ENCODE measurements around the gene C20orf202.

The C20orf202 gene

GRCh38 chr20:1166948-1167720 lies 36.1 kb upstream of the C20orf202 start:
- TF ChIP-seq MAX (IDR thresholded peaks at IDR 0.05; ENCODE audit: low read depth, low read length) (no peak), MYC (IDR thresholded peaks at IDR 0.05; ENCODE audit: low read depth, low read length) (no peak), POLR2A (IDR thresholded peaks at IDR 0.05; ENCODE audit: extremely low read depth, insufficient read length) (no peak), CTCF (IDR thresholded peaks at IDR 0.05; ENCODE audit: low read depth, low read length) (no peak)
- no peak for DNase-seq (ENCODE audit: low read depth)
- no peak overlapping the region for H3K4me3 ChIP-seq (ENCODE audit: low read depth, low read length)

- no peak overlapping the region for H3K4me3 ChIP-seq (ENCODE audit: low read depth, low read length)
- TF ChIP-seq MAX (IDR thresholded peaks at IDR 0.05; ENCODE audit: low read depth, low read length) (no peak), POLR2A (IDR thresholded peaks at IDR 0.05; ENCODE audit: extremely low read depth, insufficient read length) (no peak), CTCF (IDR thresholded peaks at IDR 0.05; ENCODE audit: low read depth, low read length) (no peak), MYC (IDR thresholded peaks at IDR 0.05; ENCODE audit: low read depth, low read length) (no peak)
- no peak for DNase-seq (ENCODE audit: low read depth)
These were observed 34.0 kb upstream of the C20orf202 start for GRCh38 chr20:1169224-1169623.

GRCh38 chr20:1171461-1172093 lies 31.7 kb upstream of the C20orf202 start:
- TF ChIP-seq MYC (IDR thresholded peaks at IDR 0.05; ENCODE audit: low read depth, low read length): no peak
- TF ChIP-seq CTCF (IDR thresholded peaks at IDR 0.05; ENCODE audit: low read depth, low read length): no peak
- no peak for TF ChIP-seq POLR2A (IDR thresholded peaks at IDR 0.05; ENCODE audit: extremely low read depth, insufficient read length)
- no peak for TF ChIP-seq MAX (IDR thresholded peaks at IDR 0.05; ENCODE audit: low read depth, low read length)
- DNase-seq (ENCODE audit: low read depth): peak; percentile 59
- no peak overlapping the region for H3K4me3 ChIP-seq (ENCODE audit: low read depth, low read length)

- H3K4me3 ChIP-seq (ENCODE audit: low read depth, low read length): no peak overlapping the region
- no peak for TF ChIP-seq POLR2A (IDR thresholded peaks at IDR 0.05; ENCODE audit: extremely low read depth, insufficient read length)
- no peak for TF ChIP-seq MYC (IDR thresholded peaks at IDR 0.05; ENCODE audit: low read depth, low read length)
- no peak for TF ChIP-seq CTCF (IDR thresholded peaks at IDR 0.05; ENCODE audit: low read depth, low read length)
- TF ChIP-seq MAX (IDR thresholded peaks at IDR 0.05; ENCODE audit: low read depth, low read length): no peak
- DNase-seq (ENCODE audit: low read depth): no peak
These were observed 29.6 kb upstream of the C20orf202 start for GRCh38 chr20:1173698-1174097.

GRCh38 chr20:1174787-1175186 lies 28.5 kb upstream of the C20orf202 start:
- TF ChIP-seq MAX (IDR thresholded peaks at IDR 0.05; ENCODE audit: low read depth, low read length) (no peak), CTCF (IDR thresholded peaks at IDR 0.05; ENCODE audit: low read depth, low read length) (no peak), MYC (IDR thresholded peaks at IDR 0.05; ENCODE audit: low read depth, low read length) (no peak), POLR2A (IDR thresholded peaks at IDR 0.05; ENCODE audit: extremely low read depth, insufficient read length) (no peak)
- DNase-seq (ENCODE audit: low read depth): no peak
- H3K4me3 ChIP-seq (ENCODE audit: low read depth, low read length): no peak overlapping the region

All from NB4 (cell line).